SJSA1 (cell line): ENCODE results near the gene LRPPRC. TPM values are rescaled to one million over a fixed set of nuclear protein-coding genes. Genes with fewer than 3 reads are reported as not detected.

Experiments
- DNase-seq, 2 experiments: peaks; one replicate each; pipeline ENCODE4 v3.0.0-alpha.2; 2015 to 2020; ENCODE audit warnings: low spot score in 2 of 2, low read depth in 1 of 2
- H3K27ac ChIP-seq: fragments of 250-450 bp; sonication (Bioruptor Pico); 2 replicates; pipeline ENCODE4 v1.5.1; 2020; ENCODE audit warnings: mild to moderate bottlenecking, moderate library complexity
- H3K27me3 ChIP-seq: fragments of 250-450 bp; sonication (Bioruptor Pico); replicated peaks from 2 replicates; pipeline ENCODE4 v1.5.1; 2020; ENCODE audit warnings: mild to moderate bottlenecking, moderate library complexity
- H3K36me3 ChIP-seq: fragments of 250-450 bp; sonication (Bioruptor Pico); 2 replicates; pipeline ENCODE4 v1.5.1; 2020; ENCODE audit warnings: mild to moderate bottlenecking
- H3K4me1 ChIP-seq: fragments of 250-450 bp; sonication (Bioruptor Pico); replicated peaks from 2 replicates; pipeline ENCODE4 v1.6.1; 2021; ENCODE audit warnings: mild to moderate bottlenecking
- H3K4me3 ChIP-seq: fragments of 250-450 bp; sonication (Bioruptor Pico); 2 replicates; pipeline ENCODE4 v1.5.1; 2020; ENCODE audit warnings: mild to moderate bottlenecking
- H3K9me3 ChIP-seq: fragments of 250-450 bp; sonication (Bioruptor Pico); replicated peaks from 2 replicates; pipeline ENCODE4 v1.5.1; 2020; ENCODE audit warnings: mild to moderate bottlenecking
- total RNA-seq: library from RNA; depleted of rRNA; stranded (reverse); fragments of >200 nt; shearing (Covaris generic); gene quantifications from 2 replicates; pipeline ENCODE4 v1.2.3, GENCODE V29; 2014

The LRPPRC gene
- total RNA-seq, 1 experiment from 2014 or later = 50.7 TPM

- H3K4me1 ChIP-seq = peaks cover 14% of the 10 kb centered on the region
- H3K4me3 ChIP-seq = no peak overlapping the region
- no peak overlapping the region for H3K27ac ChIP-seq
- no peaks in the 10 kb centered on the region for H3K27me3 ChIP-seq
- peaks cover 30% of the 10 kb centered on the region for H3K36me3 ChIP-seq
- no peaks in the 10 kb centered on the region for H3K9me3 ChIP-seq
- DNase-seq = no peak
Observed at GRCh38 chr2:43885132-43885632, 110.6 kb downstream of the LRPPRC start.

- H3K27ac ChIP-seq = no peak overlapping the region
- no peaks in the 10 kb centered on the region for H3K9me3 ChIP-seq
- peaks cover 14% of the 10 kb centered on the region for H3K4me1 ChIP-seq
Observed at GRCh38 chr2:43884689-43885088, 111.1 kb downstream of the LRPPRC start.

DNA sequence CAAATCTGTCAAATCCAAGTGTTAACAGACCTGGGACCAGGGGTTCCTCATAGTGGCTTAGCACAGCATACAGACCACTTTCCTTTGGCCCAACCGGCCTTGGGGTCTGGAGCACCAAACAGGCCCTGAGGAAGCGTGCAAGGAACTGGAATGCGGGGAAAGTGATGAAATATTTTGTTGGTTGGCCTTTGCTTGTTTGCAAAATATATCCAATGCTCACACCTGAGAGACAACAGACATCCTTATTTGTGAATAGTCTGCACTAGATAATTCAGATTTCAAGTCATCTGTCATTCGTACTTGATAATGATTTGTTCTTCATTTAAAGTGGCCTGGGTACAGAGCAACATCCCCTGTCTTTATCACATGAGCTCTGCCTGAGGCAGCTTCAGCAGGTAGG lies 113.5 kb downstream of the LRPPRC start:
- Histone ChIP-seq H3K27ac (no peak overlapping the region), H3K36me3 (peaks cover 4% of the 10 kb centered on the region; the same call in 1 of the 2 replicates)
- DNase-seq = no peak

More at GRCh38 chr2:43884689-43885088, 111.1 kb downstream of the LRPPRC start:
- Histone ChIP-seq H3K4me3 (no peak overlapping the region), H3K36me3 (peaks cover 25% of the 10 kb centered on the region), H3K27me3 (no peaks in the 10 kb centered on the region)
- no peak for DNase-seq

GRCh38 chr2:43880952-43881351 lies 114.8 kb downstream of the LRPPRC start:
- no peak overlapping the region for H3K27ac ChIP-seq
- H3K4me1 ChIP-seq = peaks cover 14% of the 10 kb centered on the region
- no peaks in the 10 kb centered on the region for H3K9me3 ChIP-seq
- H3K27me3 ChIP-seq = no peaks in the 10 kb centered on the region
- no peaks in the 10 kb centered on the region for H3K36me3 ChIP-seq
- DNase-seq = no peak
- H3K4me3 ChIP-seq = no peak overlapping the region

More for the DNA sequence above, 113.5 kb downstream of the LRPPRC start:
- Histone ChIP-seq H3K9me3 (no peaks in the 10 kb centered on the region), H3K4me3 (no peak overlapping the region), H3K27me3 (no peaks in the 10 kb centered on the region), H3K4me1 (peaks cover 14% of the 10 kb centered on the region)

DNA sequence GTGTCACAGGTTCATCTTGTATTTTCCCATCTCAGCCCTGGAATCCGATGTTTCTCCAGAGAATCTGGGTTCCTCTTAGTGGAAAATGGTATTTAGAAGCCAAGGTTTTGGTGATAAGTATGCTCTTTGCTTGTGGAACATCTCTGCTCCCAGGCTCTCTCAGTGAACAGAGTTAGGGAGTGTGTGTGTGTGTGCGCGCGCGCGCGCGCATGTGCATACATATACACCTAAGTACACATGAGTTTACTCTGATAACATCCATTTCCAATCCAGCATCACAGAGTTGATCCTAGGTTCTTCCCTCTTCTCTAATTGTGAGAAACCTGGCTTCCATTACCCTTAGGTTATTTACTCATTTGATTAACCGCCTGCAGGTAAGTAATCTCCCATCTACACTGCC lies 115.3 kb downstream of the LRPPRC start:
- DNase-seq = no peak
- Histone ChIP-seq H3K27me3 (no peaks in the 10 kb centered on the region), H3K9me3 (no peaks in the 10 kb centered on the region)

GRCh38 chr2:43879261-43879660 lies 116.5 kb downstream of the LRPPRC start:
- no peak overlapping the region for H3K27ac ChIP-seq
- H3K4me1 ChIP-seq = peaks cover 14% of the 10 kb centered on the region
- no peaks in the 10 kb centered on the region for H3K9me3 ChIP-seq
- DNase-seq = no peak
- no peak overlapping the region for H3K4me3 ChIP-seq
- no peaks in the 10 kb centered on the region for H3K27me3 ChIP-seq
- H3K36me3 ChIP-seq = no peaks in the 10 kb centered on the region

More for the DNA sequence above, 115.3 kb downstream of the LRPPRC start:
- no peak overlapping the region for H3K4me3 ChIP-seq
- no peaks in the 10 kb centered on the region for H3K36me3 ChIP-seq
- peaks cover 14% of the 10 kb centered on the region for H3K4me1 ChIP-seq
- no peak overlapping the region for H3K27ac ChIP-seq

GRCh38 chr2:43877782-43878464 lies 117.9 kb downstream of the LRPPRC start:
- H3K36me3 ChIP-seq = no peaks in the 10 kb centered on the region
- H3K27me3 ChIP-seq = no peaks in the 10 kb centered on the region
- H3K4me3 ChIP-seq = no peak overlapping the region
- no peak overlapping the region for H3K27ac ChIP-seq
- DNase-seq = peak; percentile 50 to 70
- peaks cover 14% of the 10 kb centered on the region for H3K4me1 ChIP-seq
- no peaks in the 10 kb centered on the region for H3K9me3 ChIP-seq

- no peak overlapping the region for H3K4me3 ChIP-seq
- H3K27ac ChIP-seq = no peak overlapping the region
- H3K4me1 ChIP-seq = no peaks in the 10 kb centered on the region
- no peak for DNase-seq
- H3K27me3 ChIP-seq = peaks cover 8% of the 10 kb centered on the region
- H3K36me3 ChIP-seq = no peaks in the 10 kb centered on the region
- no peaks in the 10 kb centered on the region for H3K9me3 ChIP-seq
Observed at GRCh38 chr2:43874776-43875451, 120.9 kb downstream of the LRPPRC start.

DNA sequence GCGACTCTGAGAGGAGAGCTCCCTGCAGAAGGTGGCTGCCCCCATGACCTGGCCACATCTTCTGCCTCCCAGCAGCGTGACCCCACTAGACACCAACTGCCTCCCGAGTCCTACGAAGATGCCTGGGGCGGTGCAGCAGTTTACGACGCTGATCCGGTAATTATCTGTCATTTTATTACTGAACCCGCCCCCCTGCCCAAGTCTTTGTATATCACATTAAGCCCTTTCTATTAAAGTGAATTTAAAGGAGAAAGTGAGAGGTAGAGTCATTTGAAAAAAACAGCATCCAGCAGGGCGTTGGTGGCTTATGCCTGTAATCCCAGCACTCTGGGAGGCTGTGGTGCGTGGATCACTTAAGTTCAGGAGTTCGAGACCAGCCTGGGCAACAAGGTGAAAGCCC lies 123.6 kb downstream of the LRPPRC start:
- H3K4me1 ChIP-seq = no peaks in the 10 kb centered on the region
- no peak for DNase-seq
- H3K27me3 ChIP-seq = peaks cover 18% of the 10 kb centered on the region
- H3K36me3 ChIP-seq = no peaks in the 10 kb centered on the region
- no peak overlapping the region for H3K27ac ChIP-seq
- H3K9me3 ChIP-seq = no peaks in the 10 kb centered on the region
- no peak overlapping the region for H3K4me3 ChIP-seq

GRCh38 chr2:43855292-43855691 lies 140.5 kb downstream of the LRPPRC start:
- Histone ChIP-seq H3K27me3 (peaks cover 41% of the 10 kb centered on the region), H3K4me1 (no peaks in the 10 kb centered on the region), H3K27ac (no peak overlapping the region), H3K36me3 (no peaks in the 10 kb centered on the region), H3K9me3 (no peaks in the 10 kb centered on the region), H3K4me3 (no peak overlapping the region)
- no peak for DNase-seq

- no peaks in the 10 kb centered on the region for H3K36me3 ChIP-seq
- H3K4me3 ChIP-seq = no peak overlapping the region
- H3K27me3 ChIP-seq = peaks cover 38% of the 10 kb centered on the region
- no peak for DNase-seq
- no peaks in the 10 kb centered on the region for H3K9me3 ChIP-seq
- H3K27ac ChIP-seq = no peak overlapping the region
- no peaks in the 10 kb centered on the region for H3K4me1 ChIP-seq
Observed at GRCh38 chr2:43854671-43855070, 141.1 kb downstream of the LRPPRC start.

DNA sequence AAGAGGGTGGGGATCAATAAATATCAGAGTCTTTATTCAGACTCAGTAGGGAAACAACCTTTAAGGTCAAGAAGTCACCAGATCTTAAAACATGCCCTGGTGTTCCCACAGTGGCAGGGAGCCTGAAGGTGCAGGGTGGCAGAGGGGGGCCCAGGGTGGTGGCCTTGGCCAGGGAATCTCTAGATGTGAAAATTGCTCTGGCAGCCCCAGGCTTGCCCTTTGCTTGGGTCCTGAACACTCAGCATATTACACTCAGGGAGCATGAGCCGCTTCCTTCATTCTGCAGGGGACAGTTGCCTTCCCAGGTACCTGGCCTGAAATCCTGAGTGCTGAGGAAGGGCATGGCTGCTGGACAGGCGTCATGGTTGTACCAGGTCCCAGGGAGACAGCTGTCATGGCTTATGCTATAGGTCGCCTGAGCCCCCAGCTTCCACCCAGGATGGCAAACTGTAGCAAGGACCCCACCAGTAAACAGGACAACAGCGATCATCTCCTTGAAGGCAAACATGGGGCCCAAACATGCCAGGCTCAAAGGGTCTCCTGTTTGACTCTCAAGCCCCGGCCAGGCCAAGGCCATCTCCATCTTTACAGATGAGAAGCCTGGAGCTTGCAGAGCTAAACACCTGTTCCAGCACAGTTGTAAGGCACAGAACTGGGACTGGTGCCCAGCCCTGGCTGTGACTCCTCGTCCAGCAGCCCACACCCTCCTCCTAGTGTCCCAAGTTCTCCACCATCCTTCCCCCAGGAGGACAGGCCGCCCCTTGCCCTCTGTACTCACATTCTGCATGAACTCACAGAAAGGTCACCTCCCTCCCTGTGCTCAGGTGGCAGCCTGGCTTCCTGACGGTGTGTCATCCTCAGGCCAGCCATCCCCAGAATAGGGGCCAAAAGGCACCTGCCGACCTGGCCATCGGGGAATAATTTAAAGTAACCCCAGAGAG lies 142.4 kb downstream of the LRPPRC start:
- Histone ChIP-seq H3K4me3 (no peak overlapping the region), H3K9me3 (no peaks in the 10 kb centered on the region), H3K27ac (no peak overlapping the region), H3K36me3 (no peaks in the 10 kb centered on the region), H3K4me1 (no peaks in the 10 kb centered on the region), H3K27me3 (peaks cover 27% of the 10 kb centered on the region)
- no peak for DNase-seq

DNA sequence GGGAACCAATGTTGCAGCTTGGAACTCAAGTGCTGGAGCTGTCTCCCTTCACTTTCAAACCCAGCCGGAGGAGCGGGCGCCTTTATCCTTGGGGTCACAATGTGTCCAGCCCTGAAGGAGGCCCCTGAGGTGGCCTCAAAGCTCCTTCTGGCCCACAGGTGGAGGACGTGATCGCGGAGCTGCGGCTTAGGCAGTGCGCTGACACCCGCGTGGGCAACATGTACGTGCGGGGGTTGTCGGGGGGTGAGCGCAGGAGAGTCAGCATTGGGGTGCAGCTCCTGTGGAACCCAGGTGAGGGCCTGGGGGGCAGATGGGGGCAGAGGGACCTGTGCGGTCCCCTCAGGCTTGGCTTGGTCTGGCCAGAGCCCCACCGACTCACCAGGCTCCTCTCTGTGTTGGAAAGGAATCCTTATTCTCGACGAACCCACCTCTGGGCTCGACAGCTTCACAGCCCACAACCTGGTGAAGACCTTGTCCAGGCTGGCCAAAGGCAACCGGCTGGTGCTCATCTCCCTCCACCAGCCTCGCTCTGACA lies 143.5 kb downstream of the LRPPRC start:
- no peak for DNase-seq
- Histone ChIP-seq H3K4me3 (no peak overlapping the region), H3K36me3 (no peaks in the 10 kb centered on the region), H3K9me3 (no peaks in the 10 kb centered on the region), H3K27ac (no peak overlapping the region), H3K27me3 (peaks cover 16% of the 10 kb centered on the region), H3K4me1 (no peaks in the 10 kb centered on the region; the same call in 1 of the 2 replicates)
